Panc1 (cell line): ENCODE results near the gene QRFPR.

ENCODE experiments used
- POLR2AphosphoS5 ChIP-seq: IDR thresholded peaks from 2 replicates; pipeline ENCODE4 v1.6.1; 2012; ENCODE audit warnings: mild to moderate bottlenecking, low read depth, low read length, moderate library complexity
- SIN3A ChIP-seq: IDR thresholded peaks from 2 replicates; pipeline ENCODE4 v1.6.1; 2012; ENCODE audit warnings: low read depth, mild to moderate bottlenecking, low read length, moderate library complexity, borderline replicate concordance; ENCODE audit not compliant: insufficient read depth
- TF ChIP-seq, protein P1 (sequence below): fragments of 450-650 bp; IDR thresholded peaks from 2 replicates; pipeline ENCODE4 v1.5.1; 2017; ENCODE audit warnings: mild to moderate bottlenecking

DNA sequence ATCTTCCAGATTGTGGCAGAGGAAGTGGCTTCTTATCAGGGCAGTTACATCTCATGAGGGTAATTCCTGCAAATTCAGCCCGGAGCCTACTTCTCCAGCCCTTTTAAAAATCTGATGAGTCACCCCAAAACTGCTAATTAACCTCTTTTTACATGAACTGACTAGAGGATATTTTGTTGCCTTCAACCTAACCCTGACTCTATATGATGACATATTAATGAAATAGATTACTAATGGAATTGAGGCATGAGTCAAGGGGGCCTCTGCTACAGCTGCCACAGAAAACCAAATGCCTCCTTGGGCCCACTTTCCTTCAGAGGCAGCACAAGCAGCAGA, 72.5 kb downstream of the QRFPR start:
- TF ChIP-seq, protein P1, sequence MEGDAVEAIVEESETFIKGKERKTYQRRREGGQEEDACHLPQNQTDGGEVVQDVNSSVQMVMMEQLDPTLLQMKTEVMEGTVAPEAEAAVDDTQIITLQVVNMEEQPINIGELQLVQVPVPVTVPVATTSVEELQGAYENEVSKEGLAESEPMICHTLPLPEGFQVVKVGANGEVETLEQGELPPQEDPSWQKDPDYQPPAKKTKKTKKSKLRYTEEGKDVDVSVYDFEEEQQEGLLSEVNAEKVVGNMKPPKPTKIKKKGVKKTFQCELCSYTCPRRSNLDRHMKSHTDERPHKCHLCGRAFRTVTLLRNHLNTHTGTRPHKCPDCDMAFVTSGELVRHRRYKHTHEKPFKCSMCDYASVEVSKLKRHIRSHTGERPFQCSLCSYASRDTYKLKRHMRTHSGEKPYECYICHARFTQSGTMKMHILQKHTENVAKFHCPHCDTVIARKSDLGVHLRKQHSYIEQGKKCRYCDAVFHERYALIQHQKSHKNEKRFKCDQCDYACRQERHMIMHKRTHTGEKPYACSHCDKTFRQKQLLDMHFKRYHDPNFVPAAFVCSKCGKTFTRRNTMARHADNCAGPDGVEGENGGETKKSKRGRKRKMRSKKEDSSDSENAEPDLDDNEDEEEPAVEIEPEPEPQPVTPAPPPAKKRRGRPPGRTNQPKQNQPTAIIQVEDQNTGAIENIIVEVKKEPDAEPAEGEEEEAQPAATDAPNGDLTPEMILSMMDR = no peak
- no peak for TF ChIP-seq POLR2AphosphoS5
- TF ChIP-seq SIN3A = no peak
